Endothelial cell (in vitro differentiated cells): ENCODE measurements around the gene GPR183. TPM values are rescaled to one million over a fixed set of nuclear protein-coding genes. Genes with fewer than 3 reads are reported as not detected.

ENCODE experiments used
- DNase-seq: peaks from one replicate; pipeline ENCODE4 v3.0.0; 2021; ENCODE audit warnings: low spot score
- H3K27ac Mint-ChIP-seq: one replicate; pipeline ENCODE4 v1.8.0; 2021; ENCODE audit warnings: mixed read lengths, inconsistent platforms; ENCODE audit not compliant: unreplicated experiment
- H3K27me3 Mint-ChIP-seq: one replicate; pipeline ENCODE4 v1.8.0; 2021; ENCODE audit warnings: mild to moderate bottlenecking, moderate library complexity, mixed read lengths, inconsistent platforms; ENCODE audit not compliant: unreplicated experiment
- H3K36me3 Mint-ChIP-seq: one replicate; pipeline ENCODE4 v1.8.0; 2021; ENCODE audit warnings: mild to moderate bottlenecking, low read depth, mixed read lengths, inconsistent platforms; ENCODE audit not compliant: unreplicated experiment
- H3K4me1 Mint-ChIP-seq: one replicate; pipeline ENCODE4 v1.8.0; 2021; ENCODE audit warnings: mild to moderate bottlenecking, mixed read lengths, inconsistent platforms; ENCODE audit not compliant: unreplicated experiment
- H3K4me3 Mint-ChIP-seq: one replicate; pipeline ENCODE4 v1.8.0; 2021; ENCODE audit warnings: mild to moderate bottlenecking, mixed read lengths, inconsistent platforms; ENCODE audit not compliant: unreplicated experiment
- H3K9me3 Mint-ChIP-seq: one replicate; pipeline ENCODE4 v1.8.0; 2021; ENCODE audit warnings: mixed read lengths, inconsistent platforms; ENCODE audit not compliant: unreplicated experiment
- CTCF ChIP-seq: fragments of 200-600 bp; sonication (generic); IDR thresholded peaks from one replicate; pipeline ENCODE4 v1.5.0; 2021; ENCODE audit warnings: antibody characterized with exemption; ENCODE audit not compliant: unreplicated experiment
- total RNA-seq: library from RNA; stranded (reverse); fragmentation: NEBNext Ultra II Directional; extraction: Animal tissue kit (Norgen Biotek cat#: 25700); gene quantifications from one replicate; pipeline ENCODE4 v1.2.1, GENCODE V29; 2021; ENCODE audit not compliant: unreplicated experiment

The GPR183 gene
- total RNA-seq, 1 donor from 2014 or later, result not detected

GRCh38 chr13:99258946-99259345, 48.3 kb downstream of the GPR183 start:
- Mint-ChIP-seq H3K9me3 (no peaks in the 10 kb centered on the region), H3K4me1 (peaks cover 15% of the 10 kb centered on the region)
- no peak for TF ChIP-seq CTCF

GRCh38 chr13:99258210-99258860, 48.9 kb downstream of the GPR183 start, which contains the start of gene GPR18:
TSS of gene GPR18 (minus strand) at chr13:99258379. CDS start at chr13:99255872, 2,507 bp downstream.
- Mint-ChIP-seq H3K4me1 (peaks cover 9% of the 10 kb centered on the region), H3K27me3 (peaks cover 2% of the 10 kb centered on the region), H3K27ac (no peak within 1 kb of the TSS), H3K9me3 (no peaks in the 10 kb centered on the region), H3K4me3 (no peak within 1 kb of the TSS), H3K36me3 (peaks cover 12% of the 10 kb centered on the region)
- TF ChIP-seq CTCF, result no peak
- DNase-seq, result no peak

More at GRCh38 chr13:99258946-99259345, 48.3 kb downstream of the GPR183 start:
- DNase-seq, result no peak
- Mint-ChIP-seq H3K27me3 (peaks cover 2% of the 10 kb centered on the region), H3K36me3 (peaks cover 12% of the 10 kb centered on the region), H3K4me3 (no peak overlapping the region), H3K27ac (no peak overlapping the region)

GRCh38 chr13:99257291-99257690, 49.9 kb downstream of the GPR183 start:
- peaks cover 9% of the 10 kb centered on the region for H3K4me1 Mint-ChIP-seq
- DNase-seq, result no peak
- H3K9me3 Mint-ChIP-seq, result no peaks in the 10 kb centered on the region
- TF ChIP-seq CTCF, result no peak
- H3K27ac Mint-ChIP-seq, result no peak overlapping the region
- no peak overlapping the region for H3K4me3 Mint-ChIP-seq
- peaks cover 12% of the 10 kb centered on the region for H3K36me3 Mint-ChIP-seq
- peaks cover 2% of the 10 kb centered on the region for H3K27me3 Mint-ChIP-seq

- TF ChIP-seq CTCF, result no peak
- peaks cover 2% of the 10 kb centered on the region for H3K27me3 Mint-ChIP-seq
- H3K4me1 Mint-ChIP-seq, result peaks cover 9% of the 10 kb centered on the region
- peaks cover 12% of the 10 kb centered on the region for H3K36me3 Mint-ChIP-seq
- H3K27ac Mint-ChIP-seq, result no peak overlapping the region
- no peaks in the 10 kb centered on the region for H3K9me3 Mint-ChIP-seq
- no peak for DNase-seq
- H3K4me3 Mint-ChIP-seq, result no peak overlapping the region
Observed at GRCh38 chr13:99256709-99257108, 50.5 kb downstream of the GPR183 start.

GRCh38 chr13:99256283-99256682, 50.9 kb downstream of the GPR183 start:
- H3K27me3 Mint-ChIP-seq, result peaks cover 1% of the 10 kb centered on the region
- no peaks in the 10 kb centered on the region for H3K9me3 Mint-ChIP-seq
- no peak for DNase-seq
- no peak for TF ChIP-seq CTCF
- H3K4me1 Mint-ChIP-seq, result peaks cover 9% of the 10 kb centered on the region
- no peak overlapping the region for H3K27ac Mint-ChIP-seq
- no peak overlapping the region for H3K4me3 Mint-ChIP-seq
- peaks cover 12% of the 10 kb centered on the region for H3K36me3 Mint-ChIP-seq
